HepG2 (cell line): ENCODE results near the gene PTGES3. TPM values are rescaled to one million over a fixed set of nuclear protein-coding genes. Genes with fewer than 3 reads are reported as not detected.
A peak's percentile ranks its signal among the peaks of the same experiment; 100 is the strongest.

ENCODE experiments used
- AFF4 ChIP-seq: sonication (generic); formaldehyde crosslinking; IDR thresholded peaks from 2 replicates; pipeline ENCODE4 v1.4.0; 2020; ENCODE audit warnings: missing genetic modification reagents
- CREBL2 ChIP-seq: sonication (generic); formaldehyde crosslinking; IDR thresholded peaks from 2 replicates; pipeline ENCODE4 v1.8.1; 2023; ENCODE audit warnings: missing genetic modification reagents, mild to moderate bottlenecking, borderline replicate concordance
- DMAP1 ChIP-seq: IDR thresholded peaks from 2 replicates; pipeline ENCODE4 v1.6.1; 2016
- HNF1A ChIP-seq, 2 experiments: sonication (generic) in 1 of 2; formaldehyde crosslinking in 1 of 2; IDR thresholded peaks; 2 replicates each; pipeline versions ENCODE4 v1.4.0 to v1.6.1; 2016 to 2020; ENCODE audit warnings: borderline replicate concordance in 1 of 2, low read depth in 1 of 2, mild to moderate bottlenecking in 1 of 2, missing genetic modification reagents in 1 of 2
- HOXD1 ChIP-seq: sonication (generic); formaldehyde crosslinking; IDR thresholded peaks from 2 replicates; pipeline ENCODE4 v1.5.0; 2020; ENCODE audit warnings: missing genetic modification reagents
- JUNB ChIP-seq: sonication (generic); formaldehyde crosslinking; IDR thresholded peaks from 2 replicates; pipeline ENCODE4 v1.8.0; 2022; ENCODE audit warnings: missing genetic modification reagents, mild to moderate bottlenecking, borderline replicate concordance
- KMT2B ChIP-seq: IDR thresholded peaks from 2 replicates; pipeline ENCODE4 v1.6.1; 2016; ENCODE audit warnings: missing genetic modification reagents, missing compliant biosample characterization
- NCOA5 ChIP-seq: sonication (generic); formaldehyde crosslinking; IDR thresholded peaks from 2 replicates; pipeline ENCODE4 v1.4.0; 2020; ENCODE audit warnings: missing genetic modification reagents
- NFIB ChIP-seq: sonication (generic); formaldehyde crosslinking; IDR thresholded peaks from 2 replicates; pipeline ENCODE4 v1.9.0; 2021; ENCODE audit warnings: missing genetic modification reagents, mild to moderate bottlenecking, borderline replicate concordance
- NONO ChIP-seq, 2 experiments: fragments of 450-650 bp in 1 of 2; sonication (generic) in 1 of 2; formaldehyde crosslinking in 1 of 2; IDR thresholded peaks in 1 of 2; conservative IDR thresholded peaks in 1 of 2; 2 replicates each; pipeline versions ENCODE4 v1.6.1 to v1.8.0; 2017 to 2022; ENCODE audit warnings: mild to moderate bottlenecking in 1 of 2, missing genetic modification reagents in 1 of 2, moderate library complexity in 1 of 2
- PHB2 ChIP-seq: fragments of 450-650 bp; IDR thresholded peaks from 2 replicates; pipeline ENCODE4 v1.6.1; 2018; ENCODE audit not compliant: partially characterized antibody
- SIN3B ChIP-seq: fragments of 150-350 bp; IDR thresholded peaks from 2 replicates; pipeline ENCODE4 v1.6.1; 2014; ENCODE audit warnings: low read length
- STAT6 ChIP-seq: sonication (generic); formaldehyde crosslinking; IDR thresholded peaks from 2 replicates; pipeline ENCODE4 v1.4.0; 2020; ENCODE audit warnings: missing genetic modification reagents, mild to moderate bottlenecking, borderline replicate concordance
- ZFP41 ChIP-seq: sonication (generic); formaldehyde crosslinking; IDR thresholded peaks from 2 replicates; pipeline ENCODE4 v1.4.0; 2020; ENCODE audit warnings: mild to moderate bottlenecking, missing genetic modification reagents, borderline replicate concordance
- ZNF24 ChIP-seq: fragments of 450-650 bp; IDR thresholded peaks from 2 replicates; pipeline ENCODE4 v1.6.1; 2017; ENCODE audit warnings: antibody characterized with exemption, mild to moderate bottlenecking
- ZNF451 ChIP-seq: sonication (generic); formaldehyde crosslinking; IDR thresholded peaks from 2 replicates; pipeline ENCODE4 v1.5.0; 2020; ENCODE audit warnings: mild to moderate bottlenecking, missing genetic modification reagents
- ZNF781 ChIP-seq: sonication (generic); formaldehyde crosslinking; IDR thresholded peaks from 2 replicates; pipeline ENCODE4 v1.5.1; 2020; ENCODE audit warnings: borderline replicate concordance, mild to moderate bottlenecking, missing genetic modification reagents; ENCODE audit errors: not compliant biosample characterization
- polyA plus RNA-seq, 8 experiments: library from polyadenylated mRNA; depleted of rRNA in 3 of 8; stranded (reverse) in 7 of 8; unstranded in 1 of 8; fragments of >200 nt; fragmentation: Illumina TruSeq in 4 of 8; extraction: Trizol in 4 of 8; gene quantifications; 2 replicates each; pipeline versions ENCODE4 v1.2.1 to v1.2.3, GENCODE V29; 2011 to 2016; ENCODE audit warnings: low read depth in 4 of 8, missing spikeins in 1 of 8, mixed read lengths in 1 of 8; ENCODE audit not compliant: insufficient read depth in 1 of 8
- total RNA-seq, 5 experiments: library from RNA; depleted of rRNA; stranded (reverse); fragments of >200 nt; fragmentation: Illumina TruSeq; extraction: Trizol; gene quantifications; 2 replicates each; pipeline ENCODE4 v1.2.3, GENCODE V29; 2016; ENCODE audit warnings: low read depth in 1 of 5

The PTGES3 gene
- total and polyA plus RNA-seq, 2 of the 13 experiments (the other 11 are each of a cell fraction or from before 2014, with no cell fraction given), result 54.4 to 159 TPM

- TF ChIP-seq KMT2B (CRISPR knock-in tag), result peak; percentile 80
- TF ChIP-seq NONO (IDR thresholded peaks at IDR 0.05), result no peak
- TF ChIP-seq NONO (CRISPR knock-in tag; conservative IDR thresholded peaks at IDR 0.05), result peak; percentile 73
- TF ChIP-seq CREBL2 (CRISPR knock-in tag), result no peak
- TF ChIP-seq HNF1A (IDR thresholded peaks at IDR 0.05; ENCODE audit: low read depth), result no peak; the same call in 1 of the 2 replicates
- TF ChIP-seq HNF1A (CRISPR knock-in tag; IDR thresholded peaks at IDR 0.05; ENCODE audit: borderline replicate concordance), result no peak
- no peak for TF ChIP-seq HOXD1 (CRISPR knock-in tag)
- TF ChIP-seq DMAP1 (CRISPR knock-in tag), result peak; percentile 89
- no peak for TF ChIP-seq ZFP41 (CRISPR knock-in tag)
- TF ChIP-seq NCOA5, result no peak
- TF ChIP-seq PHB2, result no peak
- TF ChIP-seq ZNF24, result 0 out of 2 replicates have a peak, but pooled peaks have one; percentile 55
- no peak for TF ChIP-seq STAT6 (CRISPR knock-in tag)
- TF ChIP-seq ZNF781, result peak; percentile 86
- no peak for TF ChIP-seq NFIB (CRISPR knock-in tag)
- TF ChIP-seq ZNF451 (CRISPR knock-in tag), result no peak; the same call in 1 of the 2 replicates
- TF ChIP-seq JUNB (CRISPR knock-in tag), result no peak
- TF ChIP-seq AFF4 (CRISPR knock-in tag), result no peak
- TF ChIP-seq SIN3B, result peak; percentile 20; the same call in 1 of the 2 replicates
Measured at GRCh38 chr12:56645717-56646446, 42.2 kb downstream of the PTGES3 start, which contains the start of gene ATP5F1B (continued).
